NCI-H2107 treated with DMSO at 0.1 percent for 48 hours (cell line): ENCODE results near the gene DERA.
"Not testable (repeated sequence)": the region's sequence is repeated elsewhere in the genome, so short reads cannot be mapped to it uniquely, and the experiment has no call there.

Experiments used
- DNase-seq: peaks from one replicate; lab custom pipeline; 2025; ENCODE audit not compliant: unreplicated experiment; lab: John Stamatoyannopoulos, UW

Gene DERA

GRCh38 chr12:16003460-16003859 is 92.3 kb downstream of the DERA start:
- DNase-seq, result no peak

DNA sequence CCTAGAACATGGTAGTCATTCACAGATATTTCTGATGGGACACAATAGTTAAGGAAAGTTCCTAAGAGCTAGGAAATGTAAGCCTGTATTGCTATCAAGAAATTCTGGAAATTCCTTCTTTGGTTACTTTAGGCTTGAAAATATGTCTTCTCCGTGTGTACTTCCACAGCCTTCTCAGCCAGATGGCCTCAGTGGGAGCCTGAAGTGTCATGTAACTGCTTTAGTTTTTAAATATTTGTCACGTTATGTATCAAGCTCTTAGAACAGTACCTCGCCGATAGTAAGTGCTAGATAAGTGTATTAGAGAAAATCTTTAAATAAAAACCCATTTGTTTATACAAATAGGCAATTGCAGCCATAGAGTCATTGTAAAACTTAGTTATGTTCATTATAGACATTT is 95.6 kb downstream of the DERA start:
- DNase-seq, result no peak

DNA sequence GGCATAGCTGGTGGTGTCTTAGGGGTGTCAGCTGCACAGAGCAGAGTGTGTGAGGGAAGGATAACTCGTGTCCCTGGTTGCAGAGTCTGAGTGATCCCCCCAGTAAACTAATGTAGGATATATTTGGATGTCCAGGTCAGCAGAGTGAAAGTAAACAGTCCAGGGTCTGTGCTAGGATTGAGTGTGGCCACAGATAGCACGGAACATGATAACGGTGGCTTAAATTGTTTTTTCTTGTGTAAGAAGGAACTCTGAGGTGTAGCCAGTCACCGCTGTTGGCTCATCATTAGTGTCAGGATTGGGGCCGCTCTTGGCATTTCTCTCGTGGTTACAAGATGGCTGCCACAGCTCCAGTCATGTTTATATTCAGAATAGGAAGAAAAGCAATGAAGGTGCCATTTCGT is 97.3 kb downstream of the DERA start:
- DNase-seq, result no peak

DNA sequence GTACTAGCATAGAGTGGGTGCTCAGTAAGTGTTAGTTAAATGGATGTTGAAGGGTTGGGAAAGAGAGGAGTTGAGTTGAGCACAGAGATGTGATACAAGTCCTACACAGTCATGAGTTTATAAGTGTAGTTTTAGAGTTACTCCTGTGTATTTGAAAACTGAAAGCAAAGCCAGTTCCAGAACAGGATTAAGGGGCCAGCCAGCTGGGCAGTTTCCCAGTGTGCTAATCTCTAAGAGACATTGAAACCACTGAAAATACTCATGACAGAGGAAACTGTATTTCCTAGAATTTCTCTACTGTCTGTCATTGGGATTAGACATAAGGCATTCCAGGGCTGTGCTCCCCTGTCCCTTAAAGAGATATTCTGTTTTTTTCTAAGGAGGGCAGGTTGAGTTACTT is 101.0 kb downstream of the DERA start:
- no peak for DNase-seq

GRCh38 chr12:16013722-16014121 is 102.6 kb downstream of the DERA start:
- not testable (repeated sequence) for DNase-seq

GRCh38 chr12:16014394-16014793 is 103.3 kb downstream of the DERA start:
- not testable (repeated sequence) for DNase-seq

- DNase-seq, result no peak
Observed at GRCh38 chr12:16016748-16017147, 105.6 kb downstream of the DERA start.

DNA sequence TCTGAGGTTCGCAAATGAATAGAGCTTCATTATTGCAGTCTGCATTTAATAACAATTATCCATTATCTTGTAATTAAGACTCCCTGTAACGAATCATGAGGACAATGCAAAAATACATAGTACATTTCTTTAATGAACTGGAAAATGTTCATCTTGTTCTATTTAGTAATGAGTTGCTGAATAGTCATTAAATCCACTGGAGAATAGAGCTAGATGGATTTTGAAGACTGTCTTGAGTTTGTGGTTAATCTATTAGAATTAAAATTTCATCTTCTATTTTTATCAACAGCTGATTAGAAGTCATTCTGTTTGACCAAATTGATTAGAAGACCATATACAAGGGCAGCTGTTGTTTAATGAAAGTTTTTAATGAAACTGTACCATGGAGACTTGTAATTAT is 107.2 kb downstream of the DERA start:
- DNase-seq, result no peak

DNA sequence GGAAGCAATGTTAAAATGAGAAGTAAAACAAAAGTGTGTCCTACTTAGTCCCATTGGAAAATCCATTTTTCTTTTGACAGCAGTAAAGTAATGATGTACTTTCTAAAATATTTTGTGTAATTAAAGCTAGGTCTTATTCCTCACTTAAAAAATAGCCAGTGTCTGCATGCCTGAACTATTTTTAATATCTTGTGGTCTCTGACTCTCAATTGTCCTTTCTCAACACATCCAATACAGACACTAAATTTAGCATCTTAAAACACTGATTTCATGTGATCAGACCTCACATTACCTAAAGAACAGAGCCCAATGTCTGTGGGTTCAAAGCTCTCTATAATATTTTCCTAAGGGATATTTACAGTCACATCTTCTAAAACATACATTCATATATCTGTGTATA is 108.0 kb downstream of the DERA start:
- no peak for DNase-seq

DNA sequence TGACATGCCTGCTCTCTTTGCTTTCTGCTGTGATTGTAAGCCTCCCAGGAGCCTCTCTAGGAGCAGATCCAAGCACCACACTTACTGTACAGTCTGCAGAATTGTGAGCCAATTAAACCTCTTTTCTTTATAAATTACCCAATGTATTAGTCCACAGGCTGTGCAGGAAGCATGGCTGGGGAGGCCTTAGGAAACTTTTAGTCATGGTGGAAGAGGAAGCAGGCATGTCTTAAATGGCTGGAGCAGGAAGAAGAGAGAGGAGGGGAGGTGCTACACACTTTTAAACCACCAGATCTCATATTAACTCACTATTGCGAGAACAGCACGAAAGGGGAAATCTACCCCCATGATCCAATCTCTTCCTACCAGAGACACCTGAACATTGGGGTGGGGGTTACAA is 108.9 kb downstream of the DERA start:
- DNase-seq, result no peak

- no peak for DNase-seq
Observed at GRCh38 chr12:16021026-16021425, 109.9 kb downstream of the DERA start.

GRCh38 chr12:16021676-16022075 is 110.5 kb downstream of the DERA start:
- no peak for DNase-seq

DNA sequence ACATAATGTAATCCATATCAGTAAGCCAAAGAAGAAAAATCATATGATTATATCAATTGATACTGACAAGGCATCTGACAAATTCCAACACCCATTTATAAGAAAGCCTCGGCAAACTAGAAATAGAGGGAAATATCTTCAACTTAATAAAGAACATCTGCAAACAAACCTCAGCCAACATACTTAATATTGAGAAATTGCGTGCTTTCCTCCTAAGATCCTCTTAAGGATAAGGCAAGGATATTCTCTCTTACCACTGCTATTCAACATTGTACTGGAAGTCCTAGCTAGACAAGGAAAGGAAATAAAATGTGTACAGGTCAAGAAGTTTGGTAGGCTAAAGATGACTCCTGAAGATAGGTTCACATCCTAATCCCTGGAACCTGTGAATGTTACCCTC is 115.9 kb downstream of the DERA start:
- DNase-seq, result no peak

GRCh38 chr12:16030744-16031143 is 119.6 kb downstream of the DERA start:
- DNase-seq, result no peak

DNA sequence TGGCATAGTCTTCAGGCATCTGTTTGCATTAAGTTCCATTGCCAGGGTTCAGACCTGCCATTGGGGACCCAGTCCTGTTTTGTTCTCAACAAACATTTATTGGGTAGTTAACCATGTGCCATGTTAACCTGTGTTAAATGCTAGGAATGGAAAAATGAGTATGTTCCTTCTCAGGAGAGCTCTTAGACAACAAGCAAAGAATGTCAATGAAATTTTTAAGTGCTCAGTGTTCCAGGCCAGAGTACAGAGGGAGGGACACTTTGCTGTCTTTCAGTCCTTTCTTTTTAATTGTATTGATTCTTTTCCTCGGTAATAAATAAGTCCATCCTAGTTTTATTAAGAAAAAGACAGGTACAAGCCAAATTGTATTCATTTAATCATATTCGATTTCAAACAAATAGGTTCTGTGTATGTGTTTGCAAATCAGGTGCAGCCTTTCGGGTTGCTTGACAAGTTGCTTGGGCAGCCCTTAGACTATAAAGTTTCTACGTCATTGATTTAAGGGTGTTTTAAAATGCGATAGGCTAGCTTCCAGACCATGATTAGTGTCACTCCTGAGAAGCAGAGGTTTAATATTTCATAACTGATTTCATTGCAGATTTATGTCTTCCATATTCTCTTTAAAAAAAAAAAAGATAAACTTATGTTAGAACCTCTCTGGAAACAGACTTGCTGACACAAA is 123.1 kb downstream of the DERA start:
- DNase-seq, result no peak

DNA sequence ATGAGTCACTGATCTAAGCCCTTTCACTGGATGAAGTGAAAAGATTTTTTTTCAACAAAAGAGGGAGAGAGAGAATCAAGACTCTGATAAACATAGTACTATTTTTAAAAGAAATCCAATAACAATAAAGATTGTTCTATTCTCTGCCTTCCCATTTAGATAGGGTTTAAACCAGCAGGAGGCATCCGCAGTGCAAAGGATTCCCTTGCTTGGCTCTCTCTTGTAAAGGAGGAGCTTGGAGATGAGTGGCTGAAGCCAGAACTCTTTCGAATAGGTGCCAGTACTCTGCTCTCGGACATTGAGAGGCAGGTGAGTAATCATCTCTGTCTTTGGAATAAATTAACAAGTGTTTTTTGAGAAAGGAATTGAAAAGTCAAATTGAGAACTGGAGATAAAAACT is 124.9 kb downstream of the DERA start:
- DNase-seq, result no peak

DNA sequence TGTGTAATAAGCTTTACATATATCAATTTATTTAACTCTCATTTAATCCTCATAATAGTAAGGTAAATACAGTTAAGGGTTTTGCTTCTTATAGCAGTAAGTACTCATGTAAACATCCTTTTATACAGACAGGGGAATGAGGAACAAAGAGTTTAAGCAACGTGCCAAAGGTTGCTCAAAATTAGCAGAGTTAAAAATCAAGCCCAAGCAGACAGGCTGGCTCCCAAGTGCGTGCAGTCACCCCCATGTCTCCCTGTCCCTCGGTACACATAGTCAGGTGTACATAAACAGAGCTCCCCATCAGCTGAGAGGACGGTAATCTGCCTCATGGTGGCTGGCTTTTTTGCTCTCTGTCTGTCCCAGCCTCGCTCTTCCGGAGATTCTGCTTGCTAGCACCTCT is 126.4 kb downstream of the DERA start:
- DNase-seq, result no peak

GRCh38 chr12:16043480-16043879 is 132.3 kb downstream of the DERA start:
- DNase-seq, result no peak

DNA sequence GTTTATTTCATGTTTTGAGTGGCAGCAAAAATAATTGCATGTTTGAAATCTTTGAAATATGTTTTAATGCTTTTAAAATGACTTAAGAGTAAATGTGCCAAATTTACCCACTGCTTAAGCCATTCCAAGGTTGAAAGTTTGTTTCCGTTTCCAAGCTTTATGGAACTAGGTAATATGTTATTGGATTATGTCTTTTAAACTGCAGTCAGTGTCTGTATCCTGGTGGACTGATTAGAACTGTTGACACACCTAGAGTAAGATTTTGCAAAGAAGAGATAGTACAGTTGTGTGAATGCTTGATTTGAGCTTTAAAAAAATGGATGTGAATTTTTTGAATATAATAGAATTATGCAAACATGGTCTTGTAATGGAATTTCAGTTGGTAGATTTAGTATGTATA is 135.1 kb downstream of the DERA start:
- no peak for DNase-seq

DNA sequence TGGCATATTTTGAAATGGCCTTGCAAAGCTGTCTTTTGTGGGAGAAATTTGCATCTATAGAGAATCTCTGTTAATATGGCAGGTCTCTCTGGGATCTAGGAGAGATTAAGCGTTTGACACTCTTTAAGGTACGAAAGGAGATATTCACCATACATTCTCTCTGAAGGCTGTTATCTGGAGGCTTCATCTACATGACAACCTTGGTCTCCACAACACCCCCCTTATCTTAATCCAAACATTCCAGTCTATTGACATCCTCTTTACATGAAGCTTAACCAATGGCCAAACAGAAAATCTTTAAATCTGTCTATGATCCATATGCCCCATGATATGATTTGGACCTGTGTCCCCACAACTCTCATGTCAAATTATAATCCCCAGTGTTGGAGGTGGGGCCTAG is 137.4 kb downstream of the DERA start:
- no peak for DNase-seq

DNA sequence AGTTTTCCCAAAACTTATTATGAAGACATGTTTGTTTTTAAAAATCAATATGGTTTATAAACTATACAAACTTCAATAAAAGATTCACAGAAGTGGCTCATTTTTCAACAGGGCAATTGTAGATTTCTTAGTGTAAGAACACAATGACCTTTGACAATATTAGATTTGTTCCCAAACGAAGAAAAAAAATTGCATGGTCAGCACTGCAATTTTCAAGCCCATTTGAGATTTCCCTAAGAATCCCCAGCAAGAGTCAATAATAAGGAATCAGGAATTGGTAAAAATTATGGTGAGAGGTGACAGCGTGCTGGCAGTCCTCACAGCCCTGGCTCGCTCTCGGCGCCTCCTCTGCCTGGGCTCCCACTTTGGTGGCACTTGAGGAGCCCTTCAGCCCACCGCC is 145.8 kb downstream of the DERA start:
- DNase-seq, result no peak

GRCh38 chr12:16057351-16057751 is 146.2 kb downstream of the DERA start:
- not testable (repeated sequence) for DNase-seq

GRCh38 chr12:16062611-16063010 is 151.5 kb downstream of the DERA start:
- no peak for DNase-seq

DNA sequence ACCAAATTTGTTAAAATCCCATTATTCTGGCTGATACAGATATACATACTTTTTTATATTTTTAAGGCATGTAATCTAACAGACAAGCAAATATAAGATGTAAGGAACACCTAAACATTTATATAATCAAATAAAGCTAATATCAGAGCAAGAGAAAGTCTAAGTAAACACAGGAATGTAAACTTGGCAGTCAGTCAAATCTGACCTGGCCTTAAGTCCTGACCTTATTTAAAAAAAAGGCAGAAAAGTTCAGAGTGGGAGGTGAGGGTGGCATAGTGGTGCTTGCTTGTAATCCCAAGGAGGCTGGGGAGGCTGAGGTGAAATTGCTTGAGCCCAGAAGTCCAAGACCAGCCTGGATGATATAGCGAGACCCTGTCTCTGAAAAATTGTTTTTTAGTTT is 152.6 kb downstream of the DERA start:
- no peak for DNase-seq
